SK-N-SH treated with all-trans-retinoic acid at 6 μM for 48 hours (cell line): ENCODE data around the gene CBR4.

ENCODE experiments used
- ARNTL ChIP-seq: fragments of 450-650 bp; formaldehyde crosslinking; IDR thresholded peaks from 2 replicates; pipeline ENCODE4 v1.5.0; 2020; ENCODE audit warnings: low read depth, mild to moderate bottlenecking, moderate library complexity, borderline replicate concordance
- GLIS3 ChIP-seq: fragments of 250-450 bp; sonication (Bioruptor Pico); IDR thresholded peaks from 2 replicates; pipeline ENCODE4 v1.5.0; 2020; ENCODE audit warnings: mild to moderate bottlenecking, moderate library complexity
- ISL1 ChIP-seq: fragments of 250-450 bp; sonication (Bioruptor Pico); IDR thresholded peaks from 2 replicates; pipeline ENCODE4 v2.1.2; 2022; ENCODE audit warnings: mild to moderate bottlenecking, moderate library complexity
- POU6F1 ChIP-seq: fragments of 250-450 bp; sonication (Bioruptor Pico); IDR thresholded peaks from 2 replicates; pipeline ENCODE4 v1.8.0; 2021; ENCODE audit warnings: low read depth, mild to moderate bottlenecking, moderate library complexity, borderline replicate concordance
- RARB ChIP-seq: fragments of 250-450 bp; sonication (Bioruptor Pico); IDR thresholded peaks from 2 replicates; pipeline ENCODE4 v1.8.0; 2021; ENCODE audit warnings: mild to moderate bottlenecking, moderate library complexity
- ZC3H10 ChIP-seq: fragments of 250-450 bp; sonication (Bioruptor Pico); IDR thresholded peaks from 2 replicates; pipeline ENCODE4 v1.5.1; 2021; ENCODE audit warnings: mild to moderate bottlenecking, moderate library complexity
- ZFP3 ChIP-seq: fragments of 250-450 bp; sonication (Bioruptor Pico); IDR thresholded peaks from 2 replicates; pipeline ENCODE4 v1.5.0; 2020; ENCODE audit warnings: mild to moderate bottlenecking, moderate library complexity
- ZFP30 ChIP-seq: fragments of 450-650 bp; formaldehyde crosslinking; IDR thresholded peaks from 2 replicates; pipeline ENCODE4 v1.5.0; 2022; ENCODE audit warnings: mild to moderate bottlenecking, moderate library complexity
- ZNF8 ChIP-seq: fragments of 450-650 bp; formaldehyde crosslinking; IDR thresholded peaks from 2 replicates; pipeline ENCODE4 v1.5.0; 2020; ENCODE audit warnings: mild to moderate bottlenecking, moderate library complexity
- TF ChIP-seq, protein P1 (sequence below): fragments of 250-450 bp; sonication (Bioruptor Pico); IDR thresholded peaks from 2 replicates; pipeline ENCODE4 v1.8.0; 2020; ENCODE audit warnings: mild to moderate bottlenecking, moderate library complexity, borderline replicate concordance
- TF ChIP-seq, protein P2 (sequence below): fragments of 250-450 bp; sonication (Bioruptor Pico); IDR thresholded peaks from 2 replicates; pipeline ENCODE4 v1.5.1; 2021; ENCODE audit warnings: mild to moderate bottlenecking, moderate library complexity

GRCh38 chr4:169017971-169018370 is 7.9 kb upstream of the CBR4 start:
- TF ChIP-seq ZFP30 (no peak), ZNF8 (CRISPR knock-in tag) (no peak), GLIS3 (CRISPR knock-in tag) (no peak), RARB (CRISPR knock-in tag) (no peak), ZFP3 (CRISPR knock-in tag) (no peak), POU6F1 (no peak), ZC3H10 (no peak), ARNTL (CRISPR knock-in tag) (no peak), ISL1 (CRISPR knock-in tag) (no peak)
- TF ChIP-seq, protein P1, sequence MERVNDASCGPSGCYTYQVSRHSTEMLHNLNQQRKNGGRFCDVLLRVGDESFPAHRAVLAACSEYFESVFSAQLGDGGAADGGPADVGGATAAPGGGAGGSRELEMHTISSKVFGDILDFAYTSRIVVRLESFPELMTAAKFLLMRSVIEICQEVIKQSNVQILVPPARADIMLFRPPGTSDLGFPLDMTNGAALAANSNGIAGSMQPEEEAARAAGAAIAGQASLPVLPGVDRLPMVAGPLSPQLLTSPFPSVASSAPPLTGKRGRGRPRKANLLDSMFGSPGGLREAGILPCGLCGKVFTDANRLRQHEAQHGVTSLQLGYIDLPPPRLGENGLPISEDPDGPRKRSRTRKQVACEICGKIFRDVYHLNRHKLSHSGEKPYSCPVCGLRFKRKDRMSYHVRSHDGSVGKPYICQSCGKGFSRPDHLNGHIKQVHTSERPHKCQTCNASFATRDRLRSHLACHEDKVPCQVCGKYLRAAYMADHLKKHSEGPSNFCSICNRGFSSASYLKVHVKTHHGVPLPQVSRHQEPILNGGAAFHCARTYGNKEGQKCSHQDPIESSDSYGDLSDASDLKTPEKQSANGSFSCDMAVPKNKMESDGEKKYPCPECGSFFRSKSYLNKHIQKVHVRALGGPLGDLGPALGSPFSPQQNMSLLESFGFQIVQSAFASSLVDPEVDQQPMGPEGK (CRISPR knock-in tag), result no peak
- TF ChIP-seq, protein P2, sequence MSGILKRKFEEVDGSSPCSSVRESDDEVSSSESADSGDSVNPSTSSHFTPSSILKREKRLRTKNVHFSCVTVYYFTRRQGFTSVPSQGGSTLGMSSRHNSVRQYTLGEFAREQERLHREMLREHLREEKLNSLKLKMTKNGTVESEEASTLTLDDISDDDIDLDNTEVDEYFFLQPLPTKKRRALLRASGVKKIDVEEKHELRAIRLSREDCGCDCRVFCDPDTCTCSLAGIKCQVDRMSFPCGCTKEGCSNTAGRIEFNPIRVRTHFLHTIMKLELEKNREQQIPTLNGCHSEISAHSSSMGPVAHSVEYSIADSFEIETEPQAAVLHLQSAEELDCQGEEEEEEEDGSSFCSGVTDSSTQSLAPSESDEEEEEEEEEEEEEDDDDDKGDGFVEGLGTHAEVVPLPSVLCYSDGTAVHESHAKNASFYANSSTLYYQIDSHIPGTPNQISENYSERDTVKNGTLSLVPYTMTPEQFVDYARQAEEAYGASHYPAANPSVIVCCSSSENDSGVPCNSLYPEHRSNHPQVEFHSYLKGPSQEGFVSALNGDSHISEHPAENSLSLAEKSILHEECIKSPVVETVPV, result no peak
